Measurements from ENCODE around the gene HNRNPF. TPM values are rescaled to one million over a fixed set of nuclear protein-coding genes. Genes with fewer than 3 reads are reported as not detected.

Gene HNRNPF
- total RNA-seq, 1 experiment from 2014 or later: 423 TPM

DNA sequence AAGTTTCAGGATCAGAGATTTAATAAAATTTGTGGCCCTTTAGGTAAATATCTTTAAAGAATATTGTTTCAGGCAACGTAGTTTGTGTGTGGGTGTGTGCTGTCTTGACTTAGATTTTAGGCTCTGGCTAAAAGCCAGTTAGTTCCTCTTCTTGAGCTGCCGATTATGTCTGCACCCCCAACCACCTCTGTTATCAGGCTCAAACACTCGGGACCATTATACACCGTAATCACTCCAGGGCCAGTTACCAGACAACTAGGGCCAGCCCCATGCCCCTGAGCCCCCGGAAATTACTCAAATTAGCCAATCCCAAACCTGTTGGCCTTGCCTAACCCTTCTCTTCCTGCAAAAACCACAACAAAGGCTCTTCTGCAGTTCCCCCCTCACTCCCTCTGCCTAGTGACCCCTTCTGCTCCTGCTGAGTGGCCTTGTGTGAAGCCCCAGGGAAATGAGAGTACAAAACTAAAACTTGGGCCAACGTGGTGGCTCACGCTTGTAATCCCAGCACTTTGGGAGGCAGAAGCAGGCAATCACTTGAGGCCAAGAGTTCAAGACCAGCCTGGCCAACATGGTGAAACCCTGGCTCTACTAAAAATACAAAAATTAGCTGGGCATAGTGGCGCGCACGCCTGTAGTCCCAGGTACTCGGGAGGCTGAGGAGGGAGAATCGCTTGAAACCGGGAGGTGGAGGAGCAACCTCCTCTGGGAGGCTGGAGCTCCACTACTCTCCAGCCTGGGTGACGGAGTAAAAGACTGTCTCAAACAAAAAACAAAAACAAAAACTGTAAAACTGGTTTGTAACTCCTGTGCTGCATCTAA, 9.2 kb upstream of the HNRNPF start:
- intact Hi-C loops (cut with micrococcal nuclease; ENCODE audit: unreplicated experiment): no loop called here
- BruUV-seq (replicated peaks): no TSS peak

DNA sequence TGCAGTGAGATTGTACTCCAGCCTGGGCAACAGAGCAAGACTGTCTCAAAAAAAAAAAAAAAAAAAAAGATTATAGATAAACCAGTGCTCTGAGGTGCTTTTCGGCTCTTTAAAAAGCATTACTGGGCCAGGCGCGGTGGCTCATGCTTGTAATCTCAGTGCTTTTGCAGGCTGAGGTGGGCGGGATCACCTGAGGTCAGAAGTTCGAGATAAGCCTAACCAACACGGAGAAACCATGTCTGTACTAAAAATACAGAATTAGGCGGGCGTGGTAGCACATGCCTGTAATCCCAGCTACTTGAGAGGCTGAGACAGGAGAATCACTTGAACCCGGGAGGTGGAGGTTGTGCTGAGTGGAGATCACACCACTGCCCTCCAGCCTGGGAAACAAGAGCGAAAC, 6.6 kb upstream of the HNRNPF start:
- peak in 1 of 2 experiments; percentile 72 for DNase-seq
- Mint-ChIP-seq H3K4me3 (ENCODE audit: unreplicated experiment) (no peak overlapping the region), H3K4me1 (ENCODE audit: low read depth, unreplicated experiment) (peaks cover 19% of the 10 kb centered on the region), H3K36me3 (ENCODE audit: insufficient read depth, unreplicated experiment) (peaks cover 7% of the 10 kb centered on the region), H3K9me3 (ENCODE audit: unreplicated experiment) (no peaks in the 10 kb centered on the region), H3K27me3 (ENCODE audit: insufficient read depth, unreplicated experiment) (no peaks in the 10 kb centered on the region), H3K27ac (ENCODE audit: unreplicated experiment) (no peak overlapping the region)
- POLR2A ChIA-PET: no interaction called here
- Histone ChIP-seq H3K4me3 (ENCODE audit: low read depth, low read length) (no peak overlapping the region), H3K27me3 (replicated peaks; ENCODE audit: control insufficient read depth, insufficient read depth, low read length) (no peaks in the 10 kb centered on the region), H3K9me3 (no peaks in the 10 kb centered on the region), H3K36me3 (ENCODE audit: control insufficient read depth, insufficient read depth, low read length) (no peaks in the 10 kb centered on the region), H3K4me1 (peaks cover 8% of the 10 kb centered on the region)
- no TSS peak for BruUV-seq (replicated peaks)
- CTCF ChIA-PET: no interaction called here
- intact Hi-C loops (cut with micrococcal nuclease; ENCODE audit: unreplicated experiment): no loop called here
- TF ChIP-seq, protein P1, sequence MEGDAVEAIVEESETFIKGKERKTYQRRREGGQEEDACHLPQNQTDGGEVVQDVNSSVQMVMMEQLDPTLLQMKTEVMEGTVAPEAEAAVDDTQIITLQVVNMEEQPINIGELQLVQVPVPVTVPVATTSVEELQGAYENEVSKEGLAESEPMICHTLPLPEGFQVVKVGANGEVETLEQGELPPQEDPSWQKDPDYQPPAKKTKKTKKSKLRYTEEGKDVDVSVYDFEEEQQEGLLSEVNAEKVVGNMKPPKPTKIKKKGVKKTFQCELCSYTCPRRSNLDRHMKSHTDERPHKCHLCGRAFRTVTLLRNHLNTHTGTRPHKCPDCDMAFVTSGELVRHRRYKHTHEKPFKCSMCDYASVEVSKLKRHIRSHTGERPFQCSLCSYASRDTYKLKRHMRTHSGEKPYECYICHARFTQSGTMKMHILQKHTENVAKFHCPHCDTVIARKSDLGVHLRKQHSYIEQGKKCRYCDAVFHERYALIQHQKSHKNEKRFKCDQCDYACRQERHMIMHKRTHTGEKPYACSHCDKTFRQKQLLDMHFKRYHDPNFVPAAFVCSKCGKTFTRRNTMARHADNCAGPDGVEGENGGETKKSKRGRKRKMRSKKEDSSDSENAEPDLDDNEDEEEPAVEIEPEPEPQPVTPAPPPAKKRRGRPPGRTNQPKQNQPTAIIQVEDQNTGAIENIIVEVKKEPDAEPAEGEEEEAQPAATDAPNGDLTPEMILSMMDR (IDR thresholded peaks at IDR 0.05; ENCODE audit: insufficient read depth in 1 of 2, low read depth in 1 of 2, low read length in 1 of 2, severe bottlenecking in 1 of 2, unreplicated experiment in 1 of 2): no peak

More for the DNA sequence above, 9.2 kb upstream of the HNRNPF start:
- no peak for DNase-seq
- Histone ChIP-seq H3K9me3 (no peaks in the 10 kb centered on the region), H3K36me3 (ENCODE audit: control insufficient read depth, insufficient read depth, low read length) (no peaks in the 10 kb centered on the region), H3K27me3 (replicated peaks; ENCODE audit: control insufficient read depth, insufficient read depth, low read length) (no peaks in the 10 kb centered on the region), H3K4me1 (peaks cover 9% of the 10 kb centered on the region), H3K4me3 (ENCODE audit: low read depth, low read length) (no peak overlapping the region)
- TF ChIP-seq, protein P1 (IDR thresholded peaks at IDR 0.05; ENCODE audit: insufficient read depth in 1 of 2, low read depth in 1 of 2, low read length in 1 of 2, severe bottlenecking in 1 of 2, unreplicated experiment in 1 of 2): no peak
- Mint-ChIP-seq H3K4me1 (ENCODE audit: low read depth, unreplicated experiment) (peaks cover 17% of the 10 kb centered on the region), H3K9me3 (ENCODE audit: unreplicated experiment) (no peaks in the 10 kb centered on the region), H3K36me3 (ENCODE audit: insufficient read depth, unreplicated experiment) (peaks cover 21% of the 10 kb centered on the region), H3K27ac (ENCODE audit: unreplicated experiment) (no peak overlapping the region), H3K4me3 (ENCODE audit: unreplicated experiment) (no peak overlapping the region), H3K27me3 (ENCODE audit: insufficient read depth, unreplicated experiment) (no peaks in the 10 kb centered on the region)
- ChIA-PET POLR2A (interaction anchor here (0.5 kb wide), 1 partner anchor 22 kb away, joined by 4 read pairs; no protein-coding TSS in a partner anchor), CTCF (interaction anchor here (0.6 kb wide), 1 partner anchor 8 kb away, joined by 4 read pairs; no protein-coding TSS in a partner anchor)

DNA sequence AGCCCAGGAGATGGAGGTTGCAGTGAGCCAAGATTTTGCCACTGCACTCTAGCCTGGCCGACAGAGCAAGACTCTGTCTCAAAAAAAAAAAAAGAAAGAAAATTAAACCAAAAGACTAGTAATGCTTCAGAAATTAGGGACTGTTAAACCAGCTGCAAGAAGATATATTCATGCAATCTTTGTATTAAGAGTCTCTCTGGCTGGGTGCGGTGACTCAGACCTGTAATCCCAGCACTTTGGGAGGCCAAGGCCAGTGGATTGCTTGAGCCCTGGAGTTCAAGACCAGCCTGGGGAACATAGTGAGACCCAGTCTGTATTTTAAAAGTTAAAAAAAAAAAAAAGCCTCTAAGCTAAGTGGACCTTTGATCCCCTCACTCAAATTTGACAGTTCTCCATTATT, 2.5 kb upstream of the HNRNPF start:
- no peaks in the 10 kb centered on the region for H3K36me3 ChIP-seq (ENCODE audit: control insufficient read depth, insufficient read depth, low read length)
- TF ChIP-seq, protein P1 (IDR thresholded peaks at IDR 0.05; ENCODE audit: insufficient read depth in 1 of 2, low read depth in 1 of 2, low read length in 1 of 2, severe bottlenecking in 1 of 2, unreplicated experiment in 1 of 2): no peak
- POLR2A ChIA-PET: no interaction called here

More for the DNA sequence above, 2.5 kb upstream of the HNRNPF start:
- intact Hi-C loops (cut with micrococcal nuclease; ENCODE audit: unreplicated experiment): no loop called here
- no peak overlapping the region for H3K27ac Mint-ChIP-seq (ENCODE audit: unreplicated experiment)
- peaks cover 30% of the 10 kb centered on the region for H3K36me3 Mint-ChIP-seq (ENCODE audit: insufficient read depth, unreplicated experiment)
- H3K4me3 Mint-ChIP-seq (ENCODE audit: unreplicated experiment): no peak overlapping the region
- CTCF ChIA-PET: no interaction called here
- H3K27me3 ChIP-seq (replicated peaks; ENCODE audit: control insufficient read depth, insufficient read depth, low read length): no peaks in the 10 kb centered on the region
- H3K4me1 ChIP-seq: peaks cover 11% of the 10 kb centered on the region
- H3K27me3 Mint-ChIP-seq (ENCODE audit: insufficient read depth, unreplicated experiment): no peaks in the 10 kb centered on the region
- no peak for DNase-seq
- H3K4me3 ChIP-seq (ENCODE audit: low read depth, low read length): no peak overlapping the region
- no peaks in the 10 kb centered on the region for H3K9me3 Mint-ChIP-seq (ENCODE audit: unreplicated experiment)
- BruUV-seq (replicated peaks): no TSS peak
- no peaks in the 10 kb centered on the region for H3K9me3 ChIP-seq
- H3K4me1 Mint-ChIP-seq (ENCODE audit: low read depth, unreplicated experiment): peaks cover 17% of the 10 kb centered on the region
